ENCODE results near the gene NEK10.

The NEK10 gene

GRCh38 chr3:27093771-27094170 lies 275.4 kb downstream of the NEK10 start:
- no peak for DNase-seq

GRCh38 chr3:27090275-27091041 lies 278.7 kb downstream of the NEK10 start:
- DNase-seq, result no peak

- DNase-seq, result no peak
These were observed 279.5 kb downstream of the NEK10 start for GRCh38 chr3:27089645-27090044.

GRCh38 chr3:27089068-27089467 lies 280.1 kb downstream of the NEK10 start:
- DNase-seq, result no peak

DNA sequence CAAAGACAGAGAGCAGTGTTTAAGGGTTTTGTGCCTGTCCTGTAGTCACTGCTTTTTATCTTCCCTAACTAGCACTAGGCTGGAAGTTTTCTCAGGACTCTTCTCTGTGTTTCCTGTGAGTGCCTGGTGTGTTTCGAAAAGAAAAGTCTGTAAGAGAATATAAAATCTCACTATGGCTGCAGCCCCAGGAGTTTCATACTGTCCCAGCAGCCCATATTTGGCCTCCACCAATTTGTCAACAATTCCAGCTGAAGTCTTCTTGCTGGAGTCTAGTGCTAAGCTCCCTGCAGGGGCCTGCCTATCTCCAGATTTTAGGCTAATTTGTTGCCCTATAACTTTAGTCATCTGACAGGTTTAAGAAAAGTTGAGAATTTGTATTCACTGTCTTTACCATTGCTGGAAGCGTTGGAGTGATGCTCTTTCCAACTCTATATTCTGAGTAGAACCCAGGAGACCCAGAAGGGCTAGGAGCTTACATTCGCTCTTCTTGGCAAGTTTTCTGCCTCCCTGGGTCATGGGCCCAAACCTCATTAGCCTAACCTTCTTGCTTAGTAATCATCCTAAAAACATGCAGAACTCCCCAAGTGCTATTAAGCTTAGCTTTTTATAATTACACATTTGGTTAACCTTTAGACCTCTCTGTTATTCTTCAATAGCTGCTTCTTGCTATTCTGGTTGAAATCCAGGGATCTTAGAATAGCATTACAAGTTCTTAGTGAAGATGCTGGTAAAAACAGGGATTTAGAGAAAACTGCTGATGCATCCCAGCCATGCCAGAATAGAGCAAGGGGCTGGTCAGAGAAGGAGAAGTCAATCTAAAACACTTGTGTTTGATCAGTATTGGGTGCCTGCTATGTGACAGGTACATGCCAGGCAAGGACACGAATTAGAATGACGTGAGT lies 283.1 kb downstream of the NEK10 start:
- DNase-seq, result no peak

DNA sequence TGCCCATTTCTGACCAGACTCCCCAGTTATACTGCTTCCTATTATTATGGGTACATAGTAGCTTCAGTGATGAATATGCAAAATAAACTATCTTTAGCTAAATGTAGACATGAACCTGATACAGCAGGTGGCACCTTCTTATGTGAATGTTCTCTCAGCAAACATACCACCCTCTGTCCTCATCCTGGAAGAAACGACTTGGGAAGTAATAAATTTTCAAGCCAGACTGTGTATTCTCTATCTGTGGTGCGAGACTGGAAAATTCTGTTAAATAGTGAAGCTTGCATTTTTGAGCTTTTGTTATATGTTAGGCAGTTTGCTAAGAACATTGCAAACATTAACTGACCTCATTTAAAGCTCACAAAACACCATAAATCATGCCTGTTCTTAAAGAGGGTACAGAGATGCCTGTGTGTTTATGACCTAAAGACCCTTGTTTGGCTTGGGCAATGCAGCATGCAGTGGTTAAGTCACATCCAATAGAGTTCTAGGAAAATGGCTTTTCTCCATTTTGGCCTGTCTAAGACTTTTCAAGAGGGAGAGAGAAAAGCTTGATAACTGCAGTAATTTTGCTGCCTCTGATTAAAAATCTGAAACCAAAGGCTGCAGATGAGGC lies 287.1 kb downstream of the NEK10 start:
- DNase-seq, result no peak

- DNase-seq, result no peak
These were observed 287.6 kb downstream of the NEK10 start for GRCh38 chr3:27081566-27081965.

GRCh38 chr3:27080258-27080525 lies 289.0 kb downstream of the NEK10 start:
- no peak for DNase-seq

- DNase-seq, result no peak
These were observed 289.5 kb downstream of the NEK10 start for GRCh38 chr3:27079427-27080257.

DNA sequence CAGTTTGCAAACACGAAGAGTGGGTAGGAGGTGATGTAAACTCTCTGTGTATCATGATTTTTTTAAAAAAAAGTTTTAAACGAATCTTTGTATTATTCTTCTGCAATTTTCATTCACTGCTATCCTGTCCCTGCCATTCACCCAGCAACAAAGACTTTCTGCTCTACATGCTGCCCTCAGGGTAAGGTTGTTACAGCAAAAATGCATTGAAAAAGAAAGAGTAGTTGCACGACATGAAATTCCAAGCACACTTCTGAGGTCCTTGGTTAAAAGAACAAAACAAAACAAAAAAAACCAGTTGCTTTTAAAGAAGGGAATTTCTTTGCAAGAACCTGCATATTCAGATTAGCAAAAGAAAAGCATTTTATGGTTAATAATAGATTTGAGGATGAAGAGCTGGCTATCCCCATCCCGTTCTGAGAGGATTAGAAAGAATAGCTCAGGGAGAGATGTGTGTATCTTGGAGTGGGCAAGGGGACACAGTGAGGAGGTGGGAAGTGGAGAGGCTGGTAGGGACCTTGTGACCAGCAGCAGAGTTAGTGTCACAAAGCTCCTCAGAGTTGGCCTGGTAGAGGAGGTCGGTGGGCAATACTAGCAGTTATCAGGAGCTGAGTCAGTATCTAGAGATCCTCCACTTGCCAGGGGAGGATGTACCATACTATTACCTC lies 290.8 kb downstream of the NEK10 start:
- DNase-seq, result no peak

DNA sequence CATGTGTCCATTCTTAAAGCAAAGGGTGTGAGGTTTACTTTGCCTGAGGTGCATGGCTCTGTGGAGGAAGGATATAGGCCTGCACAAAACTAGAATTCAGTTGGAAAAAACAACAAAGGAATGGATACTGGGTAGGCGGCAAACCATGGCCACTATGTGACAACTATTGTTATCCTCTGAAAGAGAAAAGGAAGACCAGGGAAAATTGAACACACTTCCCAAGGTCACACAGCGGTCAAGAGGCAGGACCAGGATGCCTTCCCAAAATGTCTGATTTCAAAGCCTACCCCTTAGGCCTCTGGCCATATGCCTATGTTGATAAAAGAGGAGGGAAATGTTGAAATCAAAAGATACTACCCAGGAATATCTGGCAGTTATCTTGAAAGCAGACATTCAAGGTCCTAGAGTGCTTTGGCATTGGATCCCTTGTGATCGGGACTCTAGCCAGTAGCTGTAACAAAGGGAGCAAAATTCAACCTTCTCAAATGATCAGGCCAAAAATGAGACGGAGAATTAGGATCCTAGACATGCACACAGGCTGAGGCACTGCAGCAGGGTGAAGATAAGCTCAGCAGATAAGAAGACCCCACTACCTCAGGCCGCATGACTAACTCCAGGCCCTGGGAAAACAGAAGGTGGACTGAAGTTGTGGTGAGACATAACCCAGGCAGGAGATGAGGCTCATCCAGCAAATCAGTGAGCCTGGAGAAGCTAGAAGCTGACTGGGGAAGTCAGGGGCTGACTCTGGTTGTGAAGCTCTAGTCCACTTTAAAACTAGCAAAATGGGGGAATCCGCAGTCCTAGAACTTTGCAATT lies 292.2 kb downstream of the NEK10 start:
- DNase-seq, result no peak

GRCh38 chr3:27074914-27075313 lies 294.3 kb downstream of the NEK10 start:
- DNase-seq, result no peak

DNA sequence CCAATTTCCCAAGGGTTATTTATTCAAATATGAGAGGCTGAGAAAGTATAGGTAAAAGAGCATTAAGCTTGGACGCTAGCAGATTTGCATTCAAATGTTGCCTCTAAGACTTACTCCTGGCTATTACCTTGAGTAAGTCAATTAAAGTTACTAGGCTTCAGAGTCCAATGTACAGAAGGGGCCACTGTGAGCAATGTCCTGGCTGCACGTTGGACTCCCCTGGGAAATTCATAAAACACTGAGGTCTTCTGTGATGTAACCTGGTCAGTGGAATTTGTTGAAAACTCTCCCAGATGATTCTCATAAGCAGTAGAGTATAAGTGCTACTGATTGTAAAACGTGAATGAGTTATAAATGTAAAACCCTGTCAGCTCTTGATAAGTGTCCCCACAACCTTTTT lies 295.3 kb downstream of the NEK10 start:
- no peak for DNase-seq

DNA sequence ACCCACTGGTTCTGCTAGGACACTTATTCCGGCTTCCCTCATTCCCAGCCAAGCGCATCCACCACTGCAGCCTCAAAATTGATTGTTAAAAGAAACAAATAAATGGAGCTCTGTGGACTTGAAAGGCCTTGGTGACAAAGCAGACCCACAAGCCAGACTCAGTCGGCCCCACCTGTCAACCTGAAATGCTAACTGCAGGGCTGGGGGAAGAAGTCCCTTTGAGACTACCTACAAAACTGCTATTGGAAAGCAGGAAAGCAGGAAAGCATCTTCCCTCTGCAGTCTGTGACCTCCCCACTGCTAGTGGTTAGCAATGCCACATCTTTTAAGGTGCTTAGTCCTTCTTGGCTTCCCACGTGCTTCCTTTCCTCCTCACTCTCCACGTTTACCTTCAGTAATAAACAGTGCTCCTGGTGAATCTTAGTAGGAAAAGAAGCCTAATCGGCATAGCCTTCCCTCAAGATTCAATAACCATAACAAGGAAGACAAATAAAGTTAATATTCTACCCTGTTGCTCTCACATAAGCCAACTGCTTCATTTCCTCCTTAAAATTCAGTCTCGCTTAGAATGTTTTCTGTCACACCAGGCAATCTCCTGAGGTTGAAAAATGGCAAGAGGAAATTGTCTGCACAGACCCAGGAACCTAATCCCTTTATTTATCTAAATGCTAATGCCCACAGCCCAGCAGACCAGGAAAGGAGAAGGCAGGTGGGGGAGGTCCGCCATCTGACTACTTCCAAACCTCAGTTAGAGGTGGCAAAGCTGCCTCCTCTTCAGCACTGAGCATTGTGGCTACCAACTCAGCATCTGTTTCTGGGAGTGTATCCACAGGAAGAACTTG lies 296.2 kb downstream of the NEK10 start:
- DNase-seq, result no peak

GRCh38 chr3:27060336-27060735 lies 308.8 kb downstream of the NEK10 start:
- DNase-seq, result no peak

All from activated gamma-delta T cell treated with Interleukin-2 at 50 U/mL for 16 hours (primary cell).